SK-MEL-5 (cell line): ENCODE results near the gene KRTAP1-4. TPM values are rescaled to one million over a fixed set of nuclear protein-coding genes. Genes with fewer than 3 reads are reported as not detected.
A peak's percentile ranks its signal among the peaks of the same experiment; 100 is the strongest.
"Not testable (repeated sequence)": the region's sequence is repeated elsewhere in the genome, so short reads cannot be mapped to it uniquely, and the experiment has no call there.

Experiments used
- DNase-seq: peaks from one replicate; pipeline ENCODE4 v3.0.0-alpha.2; 2016; ENCODE audit warnings: low read depth, low spot score
- in situ Hi-C: cut with HindIII; loops from 2 replicates; pipeline ENCODE4 v1.10.0; 2016; ENCODE audit warnings: low sequenced_read_pairs, high pct_unique_total_duplicates, low pct_unique_long_range_greater_than_20kb
- total RNA-seq: library from RNA; depleted of rRNA; stranded (reverse); fragments of >200 nt; shearing (Covaris generic); gene quantifications from 2 replicates; pipeline ENCODE4 v1.2.3, GENCODE V29; 2014

Gene KRTAP1-4
- total RNA-seq, 1 experiment from 2014 or later = not detected

DNA sequence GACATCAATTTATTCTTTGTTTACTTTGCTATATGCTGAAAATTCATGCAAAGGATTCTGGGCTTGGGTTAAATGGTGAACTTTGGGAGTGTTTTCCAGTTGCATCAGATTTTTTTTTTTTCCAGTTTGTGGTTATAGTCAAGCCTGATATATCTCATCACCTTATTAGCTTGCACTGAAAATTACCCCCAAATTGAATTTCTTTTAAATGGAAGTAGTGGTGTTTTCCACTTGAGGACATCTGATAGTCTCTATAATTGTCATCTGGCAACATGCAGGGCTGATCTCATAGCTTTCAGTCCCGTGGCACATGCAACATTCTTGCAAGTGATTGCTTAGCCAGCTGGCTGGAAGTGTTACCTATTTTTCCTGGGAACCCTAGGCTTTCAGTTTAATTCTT, 16.4 kb downstream of the KRTAP1-4 start:
- in situ Hi-C loops = no loop called here
- no peak for DNase-seq

DNA sequence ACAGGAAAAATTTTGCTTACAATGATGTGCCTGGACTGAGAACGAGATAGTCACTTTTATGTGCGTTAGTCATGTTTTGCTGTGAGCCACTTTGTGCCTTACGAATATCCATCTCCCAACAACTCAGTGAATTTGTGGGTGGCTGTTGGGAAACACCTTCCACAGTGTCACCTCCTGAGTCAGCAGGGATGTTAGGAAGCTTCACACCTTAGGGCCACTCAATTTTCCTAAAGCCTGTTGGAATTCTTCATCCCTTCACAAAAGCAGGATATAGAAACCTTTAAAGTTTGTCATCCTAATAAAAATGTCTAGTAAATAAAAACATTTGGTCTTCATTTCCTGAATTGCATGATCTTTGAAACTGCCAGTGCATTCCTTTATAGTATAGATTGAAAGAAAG, 16.8 kb downstream of the KRTAP1-4 start:
- in situ Hi-C loops = no loop called here
- DNase-seq = no peak

DNA sequence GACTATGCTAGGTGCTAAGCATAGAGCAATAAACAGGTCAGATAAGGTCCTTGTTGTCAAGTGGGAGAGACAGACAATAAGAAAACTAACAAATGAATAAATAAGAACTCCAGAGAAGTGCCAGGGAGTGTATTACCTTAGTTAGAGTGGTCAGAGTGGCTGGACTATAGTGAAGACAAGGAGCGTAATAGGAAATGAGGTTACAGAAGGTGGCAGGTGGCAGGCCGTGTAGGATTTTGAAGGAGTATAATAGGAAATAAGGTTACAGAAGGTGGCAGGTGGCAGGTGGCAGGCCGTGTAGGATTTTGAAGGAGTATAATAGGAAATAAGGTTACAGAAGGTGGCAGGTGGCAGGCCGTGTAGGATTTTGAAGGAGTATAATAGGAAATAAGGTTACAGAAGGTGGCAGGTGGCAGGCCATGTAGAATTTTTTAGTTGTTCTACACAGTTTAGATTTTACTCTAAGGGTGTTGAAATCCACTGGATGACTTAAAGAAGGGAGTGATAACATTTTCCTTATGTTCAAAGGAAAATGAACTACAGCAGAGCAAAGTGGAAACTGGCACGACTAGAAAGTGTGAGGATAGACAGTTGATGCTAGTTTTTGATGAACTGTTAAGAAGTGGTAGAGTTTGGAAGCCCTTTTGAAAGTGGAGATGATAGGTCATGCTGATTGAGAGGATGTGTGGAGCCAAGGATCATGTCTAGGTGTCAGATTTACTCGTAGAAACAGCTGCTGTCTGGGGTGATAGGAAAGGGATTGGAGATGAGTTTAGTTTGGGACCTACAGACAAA, 17.5 kb downstream of the KRTAP1-4 start:
- no peak for DNase-seq
- in situ Hi-C loops = no loop called here

DNA sequence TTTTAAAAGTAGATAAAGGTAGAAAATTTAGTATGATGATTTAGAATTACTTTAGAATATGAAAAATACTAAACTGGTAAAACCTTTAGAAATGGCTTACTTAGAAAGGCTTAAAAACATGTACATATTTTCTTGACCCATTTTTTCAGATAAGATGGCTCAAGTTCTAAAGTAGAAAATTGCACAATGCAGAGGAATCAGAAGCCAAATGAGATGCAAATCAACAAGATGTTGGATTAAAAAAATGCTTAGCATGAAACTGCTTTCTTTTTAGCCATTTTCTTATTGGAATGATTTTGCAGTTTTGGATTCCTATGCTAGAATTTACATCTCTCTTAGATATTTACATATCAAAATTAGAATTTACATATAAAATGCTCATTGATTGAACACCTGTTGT, 19.6 kb downstream of the KRTAP1-4 start:
- in situ Hi-C loops = no loop called here
- DNase-seq = no peak

DNA sequence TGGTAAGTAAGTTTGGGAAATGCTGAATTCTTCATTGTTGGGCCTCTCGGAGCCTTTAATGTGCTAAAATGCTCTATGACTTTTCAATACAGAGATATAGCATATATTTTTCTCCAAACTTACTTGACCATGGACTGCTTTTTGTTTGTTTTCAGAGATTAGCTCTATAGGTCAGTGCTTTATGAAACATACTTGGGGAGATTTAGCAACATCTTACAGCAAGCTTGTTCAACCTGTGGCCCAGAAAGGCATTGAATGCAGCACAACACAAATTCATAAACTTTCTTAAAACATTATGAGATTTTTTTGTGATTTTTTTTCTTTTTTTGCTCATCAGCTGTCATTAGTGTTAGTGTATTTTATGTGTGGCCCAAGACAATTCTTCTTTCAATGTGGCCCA, 20.1 kb downstream of the KRTAP1-4 start:
- no peak for DNase-seq
- in situ Hi-C loops = no loop called here

DNA sequence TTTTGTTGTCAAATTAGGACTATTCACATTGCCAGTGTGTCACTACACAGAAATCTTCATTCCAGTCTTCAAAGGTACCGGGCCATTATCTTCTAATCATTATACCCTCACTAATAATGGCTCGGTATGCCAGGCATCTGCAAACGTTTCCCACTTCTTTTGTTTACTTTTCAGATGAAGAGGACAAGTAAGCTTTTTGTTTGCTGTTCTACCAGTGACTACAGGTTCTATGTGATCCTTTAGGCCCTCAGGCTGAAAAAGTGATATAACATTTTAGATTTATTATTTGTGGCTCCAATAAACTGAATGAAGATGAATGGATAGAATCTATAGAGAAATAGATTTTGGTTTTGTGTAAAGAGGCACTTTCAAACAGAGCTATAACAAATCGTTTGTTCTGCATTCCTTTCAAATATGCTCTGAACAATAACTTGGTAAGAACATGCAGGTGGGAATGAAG, 20.7 kb downstream of the KRTAP1-4 start:
- in situ Hi-C loops = no loop called here

DNA sequence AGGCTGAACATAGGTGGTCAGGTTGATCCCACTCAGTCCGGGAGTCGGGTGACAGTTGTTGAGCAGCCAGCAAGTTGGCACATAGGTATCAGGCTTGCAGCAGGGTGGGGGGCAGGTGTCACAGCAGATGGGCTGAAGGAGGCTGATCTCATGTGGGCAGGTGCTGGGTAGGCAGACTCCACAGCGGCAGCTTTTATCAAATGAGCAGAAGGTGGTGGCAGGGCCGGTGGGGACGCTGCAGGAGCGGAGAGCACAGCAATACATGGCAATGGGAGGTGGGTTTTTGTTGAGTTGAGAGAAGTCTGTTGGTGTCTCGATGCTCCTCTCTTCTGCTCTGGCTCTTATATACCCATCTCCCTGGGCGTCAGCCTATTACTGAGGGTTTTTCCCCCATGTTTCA, 21.2 kb downstream of the KRTAP1-4 start, which contains the start of gene KRTAP3-1:
TSS of gene KRTAP3-1 (minus strand) at position 318 of the 400 bp plus-strand sequence. CDS start at position 264, 54 bp downstream.
- in situ Hi-C loops = no loop called here
- no peak for DNase-seq

More for the DNA sequence above, 20.7 kb downstream of the KRTAP1-4 start:
- DNase-seq = no peak

DNA sequence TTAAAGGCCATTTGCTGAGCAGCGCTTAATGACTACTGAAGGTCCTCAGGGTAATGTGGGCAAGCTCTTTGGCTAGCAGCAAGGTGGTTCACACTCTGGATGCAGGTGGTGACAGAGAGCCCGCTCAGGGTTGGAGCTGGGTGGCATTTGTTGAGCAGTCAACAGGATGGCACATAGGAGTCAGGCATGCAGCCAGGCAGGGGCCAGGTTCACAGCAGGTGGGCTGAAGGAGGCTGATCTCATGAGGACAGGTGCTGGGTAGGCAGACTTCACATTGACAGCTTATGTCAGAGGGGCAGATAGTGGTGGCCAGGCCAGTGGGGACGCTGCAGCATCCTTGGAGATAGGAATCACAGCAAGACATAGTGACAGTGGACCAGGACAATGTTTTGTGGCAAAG, 25.6 kb downstream of the KRTAP1-4 start:
- DNase-seq = no peak
- in situ Hi-C loops = no loop called here

DNA sequence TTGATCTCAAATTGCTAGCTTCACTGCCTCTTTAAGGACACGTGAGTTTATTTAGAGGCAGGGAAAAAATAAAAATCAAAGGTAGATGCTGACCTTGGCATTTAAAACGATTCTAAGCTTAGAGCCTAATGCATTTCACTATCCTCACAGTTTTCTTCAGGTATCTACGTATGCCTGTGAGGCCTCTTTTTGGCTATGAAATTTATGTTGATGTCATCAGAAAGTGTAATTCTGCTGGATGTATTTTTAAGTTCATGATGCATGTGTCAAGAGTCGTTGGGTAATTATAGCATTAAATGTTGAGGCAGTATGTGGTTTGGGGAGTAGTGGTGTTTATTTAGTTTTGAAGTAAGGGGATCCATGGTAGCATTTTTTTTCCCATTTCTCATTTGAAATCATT, 26.1 kb downstream of the KRTAP1-4 start:
- in situ Hi-C loops = no loop called here
- DNase-seq = no peak

DNA sequence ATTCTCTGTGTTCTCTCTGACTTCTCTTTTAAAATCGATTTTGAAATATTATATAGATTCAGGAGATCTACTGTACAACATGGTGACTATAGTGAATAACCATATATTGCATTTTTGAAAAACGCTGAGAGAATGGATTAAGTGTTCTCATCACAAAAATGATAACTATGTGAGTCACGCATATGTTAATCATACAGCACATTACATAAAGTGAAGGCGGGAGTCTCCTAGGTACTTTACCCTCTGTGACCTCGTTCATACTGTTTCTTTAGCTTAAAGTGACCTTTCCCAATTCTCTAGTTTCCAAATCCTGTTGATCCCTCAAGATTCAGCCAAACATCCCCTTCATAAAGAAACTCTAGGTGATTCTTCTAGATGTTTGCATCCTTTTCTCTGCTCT, 27.2 kb downstream of the KRTAP1-4 start:
- in situ Hi-C loops = no loop called here
- no peak for DNase-seq

DNA sequence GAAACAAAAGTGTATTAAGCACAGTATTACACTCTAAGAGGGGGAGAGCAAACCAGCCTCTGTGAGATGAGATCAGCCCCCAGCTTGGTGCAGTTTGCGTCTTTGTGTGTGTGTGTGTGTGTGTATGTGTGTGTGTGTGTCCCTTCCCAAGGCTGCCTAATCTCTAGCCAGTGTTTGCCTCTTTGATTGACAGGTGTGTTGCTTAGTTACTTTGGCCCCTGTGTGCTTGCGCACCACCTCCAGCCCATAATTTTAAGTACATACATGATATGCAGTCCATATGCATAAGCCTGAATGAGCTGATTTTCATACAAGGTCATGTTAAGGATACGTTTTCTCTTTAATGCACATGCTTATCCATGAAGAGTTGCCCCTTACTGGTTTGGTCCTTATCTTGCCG, 28.2 kb downstream of the KRTAP1-4 start:
- no peak for DNase-seq
- in situ Hi-C loops = no loop called here

DNA sequence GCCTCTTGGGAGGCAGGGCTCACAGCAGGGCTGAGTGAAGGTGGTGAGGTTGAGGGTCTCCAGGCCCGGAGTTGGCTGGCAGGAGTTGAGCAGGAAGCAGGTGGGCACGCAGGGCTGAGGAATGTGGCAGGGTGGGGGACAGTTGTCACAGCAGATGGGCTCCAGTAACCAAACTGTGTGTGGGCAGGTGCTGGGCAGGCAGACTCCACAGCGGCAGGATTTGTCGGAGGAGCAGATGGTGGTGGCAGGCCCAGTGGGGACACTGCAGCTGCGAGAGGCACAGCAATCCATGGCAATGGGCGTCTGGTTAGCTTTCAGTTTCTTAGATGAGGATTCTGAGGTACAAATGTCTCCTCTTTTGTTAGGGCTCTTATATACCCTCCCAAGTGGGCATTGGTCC, 30.4 kb downstream of the KRTAP1-4 start, which contains the start of gene KRTAP3-2:
TSS of gene KRTAP3-2 (minus strand) at position 344 of the 400 bp plus-strand sequence. CDS start at position 291, 53 bp downstream.
- in situ Hi-C loops, DNase-seq: not testable (repeated sequence)

DNA sequence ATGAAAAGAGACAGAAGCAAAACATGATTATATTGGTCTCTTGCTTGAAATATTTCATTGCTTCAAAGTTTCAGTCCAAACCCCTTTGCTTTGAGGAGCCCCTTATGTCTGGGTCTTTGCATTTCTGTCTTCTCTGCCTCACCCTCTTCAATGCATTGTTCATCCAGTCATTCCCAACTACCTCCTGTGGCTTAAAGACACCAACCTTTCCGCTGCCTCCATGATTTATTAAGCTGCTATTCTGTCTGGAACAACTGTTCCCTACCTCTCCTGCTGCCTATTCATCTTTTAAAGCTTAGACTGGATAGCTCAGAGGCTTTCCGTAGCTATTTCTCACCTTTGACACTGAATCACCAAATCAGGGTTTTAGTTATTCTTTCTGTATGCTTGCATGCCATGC, 32.6 kb downstream of the KRTAP1-4 start:
- DNase-seq = no peak
- in situ Hi-C loops = no loop called here

DNA sequence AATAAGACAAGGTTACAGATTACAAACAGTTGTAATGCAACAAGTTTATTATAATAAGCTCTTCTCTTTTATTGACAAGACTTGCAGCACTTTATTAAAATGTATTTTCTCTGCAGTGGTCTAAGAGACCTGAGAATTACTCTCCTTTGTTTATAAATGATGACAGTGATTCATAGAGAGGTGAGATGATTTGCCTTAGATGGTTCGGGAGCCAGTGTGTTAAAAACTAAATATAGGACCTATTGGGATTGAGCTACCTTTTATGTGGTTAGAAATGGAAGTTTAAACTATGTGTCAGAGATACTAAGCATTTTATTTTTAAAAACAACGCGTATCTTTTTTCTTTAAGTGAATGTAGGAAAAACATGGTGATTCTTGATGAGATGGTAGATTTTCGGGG, 33.2 kb downstream of the KRTAP1-4 start:
- DNase-seq = no peak
- in situ Hi-C loops = no loop called here

DNA sequence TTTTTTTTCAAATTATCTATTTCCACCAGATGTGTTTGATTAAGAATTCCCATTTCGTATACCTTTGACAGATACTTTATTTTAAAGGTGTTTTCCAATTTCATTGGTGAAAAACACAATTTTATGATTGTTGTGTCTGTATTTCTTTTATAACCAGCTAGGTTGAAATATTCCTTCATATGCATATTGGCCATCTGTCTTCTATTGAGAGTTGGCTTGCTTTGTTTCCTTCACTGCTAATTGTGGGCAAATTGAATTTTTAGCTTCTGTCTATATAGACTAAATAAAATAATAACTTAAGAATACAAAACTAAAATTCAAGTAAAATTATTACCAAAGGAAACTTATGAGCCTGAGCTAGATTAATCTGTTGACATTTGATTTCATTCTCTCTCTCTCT, 34.9 kb downstream of the KRTAP1-4 start:
- in situ Hi-C loops = no loop called here
- no peak for DNase-seq

DNA sequence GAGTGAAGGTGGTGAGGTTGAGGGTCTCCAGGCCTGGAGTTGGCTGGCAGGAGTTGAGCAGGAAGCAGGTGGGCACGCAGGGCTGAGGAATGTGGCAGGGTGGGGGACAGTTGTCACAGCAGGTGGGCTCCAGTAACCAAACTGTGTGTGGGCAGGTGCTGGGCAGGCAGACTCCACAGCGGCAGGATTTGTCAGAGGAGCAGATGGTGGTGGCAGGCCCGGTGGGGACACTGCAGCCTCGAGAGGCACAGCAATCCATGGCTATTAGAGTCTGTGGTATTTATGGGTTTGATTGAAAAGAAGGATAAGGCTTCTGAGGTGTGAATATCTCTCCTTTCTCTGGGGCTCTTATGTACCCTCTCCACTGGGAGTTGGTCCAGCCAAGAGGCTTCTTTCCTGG, 36.2 kb downstream of the KRTAP1-4 start, which contains the start of gene KRTAP3-3:
TSS of gene KRTAP3-3 (minus strand) at position 326 of the 400 bp plus-strand sequence. CDS start at position 259, 67 bp downstream.
- DNase-seq = no peak
- in situ Hi-C loops = no loop called here

DNA sequence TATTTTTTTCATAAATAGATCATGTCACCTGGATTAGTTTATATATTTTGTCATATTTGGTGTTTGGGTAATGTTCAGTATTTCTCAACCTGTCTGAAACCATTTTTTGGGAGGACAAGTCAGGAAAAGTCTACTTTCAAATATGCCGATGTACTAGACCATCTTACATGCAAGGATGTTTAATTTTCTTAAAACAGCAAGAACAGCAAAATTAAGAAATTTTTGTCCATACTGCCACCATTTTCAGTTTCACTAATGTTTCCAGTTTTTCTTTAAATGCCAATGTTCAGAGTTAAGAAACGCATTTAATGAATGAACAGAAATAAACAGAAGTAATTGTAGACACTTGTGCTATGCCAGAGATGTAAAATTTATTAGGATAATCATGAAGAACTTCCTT, 36.9 kb downstream of the KRTAP1-4 start:
- in situ Hi-C loops = no loop called here

DNA sequence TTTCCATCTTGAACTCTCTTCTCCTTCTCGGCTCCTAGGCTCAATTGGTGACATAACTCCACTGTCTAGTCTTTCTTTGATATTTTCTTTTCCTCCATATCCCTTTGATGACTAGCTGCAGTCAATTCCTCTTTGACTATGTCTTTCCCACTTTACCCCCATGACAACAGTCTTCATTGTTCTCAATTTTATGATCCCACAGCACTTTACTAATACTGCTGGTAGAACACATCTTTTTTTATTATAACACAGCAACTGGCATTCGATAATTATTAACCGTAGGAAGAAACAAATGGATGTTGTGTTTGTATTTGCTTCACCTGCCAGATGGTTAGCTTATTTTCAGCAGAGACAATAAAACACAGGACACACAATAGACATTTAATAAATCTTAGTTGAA, 37.3 kb downstream of the KRTAP1-4 start:
- peak; percentile 34 for DNase-seq
- in situ Hi-C loops = no loop called here

More for the DNA sequence above, 36.9 kb downstream of the KRTAP1-4 start:
- DNase-seq = no peak

DNA sequence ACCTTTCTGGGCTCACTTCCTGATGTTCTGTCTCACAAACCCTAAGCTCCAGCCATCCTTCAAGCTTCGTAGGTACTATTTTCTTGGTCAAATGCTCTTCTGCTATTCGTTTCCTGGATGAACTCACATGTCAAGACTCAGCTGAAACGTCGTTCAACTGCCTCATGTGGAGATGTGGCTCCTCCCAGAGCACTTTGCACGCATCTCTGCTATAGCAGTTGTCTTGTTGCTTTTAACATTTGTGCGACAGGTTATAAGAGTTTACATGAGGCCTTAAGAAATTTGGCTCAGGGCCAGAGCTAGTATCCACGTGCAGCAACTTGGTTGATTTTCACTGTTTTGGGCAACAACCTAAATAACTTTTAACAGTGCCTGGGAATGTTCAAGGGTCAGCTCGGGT, 43.1 kb downstream of the KRTAP1-4 start:
- no peak for DNase-seq
- in situ Hi-C loops = no loop called here
